CD8-positive, alpha-beta memory T cell (primary cell): Measurements from ENCODE around the gene EGLN1. TPM values are rescaled to one million over a fixed set of nuclear protein-coding genes. Genes with fewer than 3 reads are reported as not detected.
"Not testable (repeated sequence)": the region's sequence is repeated elsewhere in the genome, so short reads cannot be mapped to it uniquely, and the experiment has no call there.

Experiments
- CTCF ChIA-PET: fragments of 350-600 bp; sonication (Branson Sonifier 250); formaldehyde crosslinking; loops from one replicate; lab custom pipeline; 2021; ENCODE audit warnings: antibody characterized with exemption; lab: Charles Lee
- POLR2A ChIA-PET: fragments of 350-600 bp; sonication (Branson Sonifier 250); formaldehyde crosslinking; loops from one replicate; lab custom pipeline; 2021; ENCODE audit warnings: antibody characterized with exemption; lab: Charles Lee
- DNase-seq, 5 donors: peaks; one replicate each; pipeline versions ENCODE4 v3.0.0 to v3.0.0-alpha.2; 2020 to 2022; ENCODE audit warnings: mixed read lengths in 1 of 5
- H3K27ac ChIP-seq: one replicate; pipeline ENCODE4 v1.7.0; 2013; ENCODE audit warnings: low read depth, mild to moderate bottlenecking, low read length, moderate library complexity
- H3K27me3 ChIP-seq: 2 replicates; pipeline ENCODE4 v1.7.0; 2013; ENCODE audit warnings: low read length, mild to moderate bottlenecking; ENCODE audit not compliant: insufficient read depth, poor library complexity, severe bottlenecking
- H3K36me3 ChIP-seq: 2 replicates; pipeline ENCODE4 v1.7.0; 2013; ENCODE audit warnings: mild to moderate bottlenecking, low read length, moderate library complexity; ENCODE audit not compliant: insufficient read depth
- H3K4me1 ChIP-seq: 2 replicates; pipeline ENCODE4 v1.7.0; 2013; ENCODE audit warnings: mild to moderate bottlenecking, low read length, moderate library complexity; ENCODE audit not compliant: insufficient read depth
- H3K4me3 ChIP-seq: 2 replicates; pipeline ENCODE4 v1.7.0; 2013; ENCODE audit warnings: mild to moderate bottlenecking, low read length
- H3K9me3 ChIP-seq: 2 replicates; pipeline ENCODE4 v1.7.0; 2013; ENCODE audit warnings: mild to moderate bottlenecking, low read length
- H3K27ac Mint-ChIP-seq, 8 donors: one replicate each; pipeline ENCODE4 v1.8.0; 2020 to 2021; ENCODE audit warnings: mixed read lengths in 8 of 8, mild to moderate bottlenecking in 6 of 8, inconsistent platforms in 3 of 8, moderate library complexity in 3 of 8
- H3K27me3 Mint-ChIP-seq, 2 donors: one replicate each; pipeline ENCODE4 v1.8.0; 2020 to 2021; ENCODE audit warnings: mixed read lengths in 2 of 2, mild to moderate bottlenecking in 1 of 2, moderate library complexity in 1 of 2
- H3K36me3 Mint-ChIP-seq, 3 donors: one replicate each; pipeline ENCODE4 v1.8.0; 2020 to 2021; ENCODE audit warnings: mixed read lengths in 3 of 3, inconsistent platforms in 1 of 3, mild to moderate bottlenecking in 1 of 3
- H3K4me1 Mint-ChIP-seq, 3 donors: one replicate each; pipeline ENCODE4 v1.8.0; 2020 to 2021; ENCODE audit warnings: mixed read lengths in 3 of 3, inconsistent platforms in 1 of 3, mild to moderate bottlenecking in 1 of 3
- H3K4me3 Mint-ChIP-seq, 7 donors: one replicate each; pipeline ENCODE4 v1.8.0; 2020 to 2021; ENCODE audit warnings: mixed read lengths in 7 of 7, mild to moderate bottlenecking in 6 of 7, moderate library complexity in 4 of 7, inconsistent platforms in 2 of 7
- H3K9me3 Mint-ChIP-seq, 5 donors: one replicate each; pipeline ENCODE4 v1.8.0; 2020 to 2022; ENCODE audit warnings: mixed read lengths in 5 of 5, mild to moderate bottlenecking in 3 of 5, moderate library complexity in 2 of 5, inconsistent platforms in 1 of 5
- polyA plus RNA-seq: library from polyadenylated mRNA; unstranded; fragments of 300-500 nt; fragmentation: Illumina TruSeq; gene quantifications from one replicate; pipeline ENCODE4 v1.2.3, GENCODE V29; 2021
- total RNA-seq, 2 experiments: library from RNA; stranded (reverse); gene quantifications; one replicate each; pipeline ENCODE4 v1.2.3, GENCODE V29; 2021

EGLN1 gene
- total and polyA plus RNA-seq, 3 experiments from 2014 or later = 21.0 to 30.9 (median 24.2) TPM

DNA sequence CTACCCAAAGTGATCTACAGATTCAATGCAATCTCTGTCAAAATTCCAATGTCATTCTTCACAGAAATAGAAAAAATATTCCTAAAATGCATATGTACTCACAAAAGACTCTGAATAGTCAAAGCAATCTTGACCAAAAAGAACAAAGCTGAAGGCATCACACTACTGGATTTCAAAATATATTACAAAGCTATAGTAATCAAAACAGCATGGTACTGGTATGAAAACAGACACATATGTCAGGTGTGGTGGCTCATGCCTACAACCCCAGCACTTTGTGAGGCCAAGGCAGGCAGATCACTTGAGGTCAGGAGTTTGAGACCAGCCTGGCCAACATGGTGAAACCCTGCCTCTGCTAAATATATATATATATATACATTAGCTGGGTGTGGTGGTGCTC lies 35.9 kb upstream of the EGLN1 start:
- H3K27ac ChIP-seq, H3K27ac Mint-ChIP-seq, H3K36me3 Mint-ChIP-seq, POLR2A ChIA-PET, CTCF ChIA-PET, H3K4me3 Mint-ChIP-seq, H3K9me3 ChIP-seq, H3K4me3 ChIP-seq, DNase-seq, H3K36me3 ChIP-seq: not testable (repeated sequence)
- Mint-ChIP-seq H3K9me3 (peaks cover 4 to 14% (median 6%) of the 10 kb centered on the region in 5 donors), H3K4me1 (peaks cover 12 to 23% (median 12%) of the 10 kb centered on the region in 3 donors), H3K27me3 (peaks cover 41 to 52% of the 10 kb centered on the region in 2 donors)
- Histone ChIP-seq H3K27me3 (peaks cover 15% of the 10 kb centered on the region), H3K4me1 (peaks cover 11% of the 10 kb centered on the region)

GRCh38 chr1:231454133-231454532 lies 32.0 kb upstream of the EGLN1 start:
- H3K4me3 Mint-ChIP-seq, H3K36me3 ChIP-seq, H3K27me3 ChIP-seq, H3K27ac ChIP-seq, POLR2A ChIA-PET, H3K4me1 ChIP-seq, H3K36me3 Mint-ChIP-seq, H3K9me3 ChIP-seq, DNase-seq, H3K4me3 ChIP-seq, CTCF ChIA-PET, H3K4me1 Mint-ChIP-seq, H3K27ac Mint-ChIP-seq: not testable (repeated sequence)
- peaks cover 41 to 69% of the 10 kb centered on the region in 2 donors for H3K27me3 Mint-ChIP-seq
- peaks cover 4 to 14% (median 6%) of the 10 kb centered on the region in 5 donors for H3K9me3 Mint-ChIP-seq

GRCh38 chr1:231446138-231446537 lies 24.1 kb upstream of the EGLN1 start:
- Histone ChIP-seq H3K9me3 (no peaks in the 10 kb centered on the region), H3K4me3 (no peak overlapping the region), H3K27me3 (peaks cover 5% of the 10 kb centered on the region), H3K36me3 (no peaks in the 10 kb centered on the region), H3K27ac (no peak overlapping the region), H3K4me1 (no peaks in the 10 kb centered on the region)
- no peak overlapping the region for H3K27ac Mint-ChIP-seq
- no peak overlapping the region for H3K4me3 Mint-ChIP-seq
- no peak for DNase-seq
- H3K4me1 Mint-ChIP-seq = no peaks in the 10 kb centered on the region
- POLR2A ChIA-PET = no interaction called here
- H3K27me3 Mint-ChIP-seq = peaks cover 18 to 78% of the 10 kb centered on the region in 2 donors
- CTCF ChIA-PET = no interaction called here
- H3K9me3 Mint-ChIP-seq = peaks cover 7 to 17% (median 10%) of the 10 kb centered on the region in 5 donors
- peaks cover 0 to 28% (median 0%) of the 10 kb centered on the region in 3 donors for H3K36me3 Mint-ChIP-seq

- H3K4me3 Mint-ChIP-seq = no peak overlapping the region
- Histone ChIP-seq H3K9me3 (no peaks in the 10 kb centered on the region), H3K27me3 (peaks cover 8% of the 10 kb centered on the region), H3K27ac (no peak overlapping the region), H3K4me3 (no peak overlapping the region), H3K36me3 (no peaks in the 10 kb centered on the region), H3K4me1 (no peaks in the 10 kb centered on the region)
- H3K36me3 Mint-ChIP-seq = peaks cover 0 to 28% (median 0%) of the 10 kb centered on the region in 3 donors
- ChIA-PET POLR2A (no interaction called here), CTCF (no interaction called here)
- H3K9me3 Mint-ChIP-seq = peaks cover 7 to 17% (median 10%) of the 10 kb centered on the region in 5 donors
- H3K27ac Mint-ChIP-seq = no peak overlapping the region
- DNase-seq = no peak
- H3K4me1 Mint-ChIP-seq = no peaks in the 10 kb centered on the region
- H3K27me3 Mint-ChIP-seq = peaks cover 18 to 68% of the 10 kb centered on the region in 2 donors
These were observed 22.0 kb upstream of the EGLN1 start for GRCh38 chr1:231444059-231444458.

DNA sequence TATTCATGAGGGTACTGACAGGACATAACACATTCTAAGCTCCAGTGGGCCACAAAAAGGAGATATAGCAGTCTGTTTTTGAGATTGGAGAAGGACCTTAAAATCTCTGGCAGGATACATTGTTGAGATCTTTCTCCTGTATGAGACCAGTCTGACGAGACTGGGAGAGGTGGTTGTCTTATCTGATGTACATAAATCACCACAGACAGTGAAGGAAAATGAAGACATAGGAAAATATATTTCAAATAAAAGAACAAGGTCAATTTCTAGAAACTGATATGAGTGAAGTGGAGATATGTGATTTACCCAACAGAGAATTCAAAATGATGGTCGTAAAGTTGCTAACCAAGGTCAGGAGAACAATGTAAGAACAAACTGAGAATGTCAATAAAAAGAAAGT lies 21.3 kb upstream of the EGLN1 start:
- Histone ChIP-seq H3K4me3 (no peak overlapping the region), H3K36me3 (no peaks in the 10 kb centered on the region), H3K27ac (no peak overlapping the region), H3K27me3 (peaks cover 8% of the 10 kb centered on the region), H3K9me3 (no peaks in the 10 kb centered on the region), H3K4me1 (no peaks in the 10 kb centered on the region)
- ChIA-PET CTCF (no interaction called here), POLR2A (no interaction called here)
- Mint-ChIP-seq H3K27me3 (peaks cover 19 to 66% of the 10 kb centered on the region in 2 donors), H3K4me1 (no peaks in the 10 kb centered on the region), H3K27ac (no peak overlapping the region), H3K36me3 (peaks cover 0 to 24% (median 0%) of the 10 kb centered on the region in 3 donors), H3K4me3 (no peak overlapping the region), H3K9me3 (peaks cover 7 to 17% (median 10%) of the 10 kb centered on the region in 5 donors)
- no peak for DNase-seq

DNA sequence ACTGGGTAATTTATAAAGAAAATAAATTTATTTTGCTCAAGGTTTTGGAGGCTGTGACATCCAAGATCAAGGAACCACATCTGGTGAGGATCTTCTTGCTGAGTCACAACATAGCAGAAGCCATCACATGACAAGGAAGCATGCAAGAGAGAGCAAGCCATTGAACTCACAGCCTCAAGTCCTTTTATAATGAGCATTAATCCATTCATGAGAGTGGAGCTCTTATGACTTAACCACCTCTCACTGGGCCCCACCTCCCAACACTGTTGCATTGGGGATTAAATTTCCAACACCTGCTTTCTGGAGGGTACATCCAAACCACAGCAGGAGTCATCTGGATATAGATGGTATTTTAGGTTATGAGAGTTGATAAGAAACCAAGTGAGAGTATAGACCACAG lies 20.6 kb upstream of the EGLN1 start:
- POLR2A ChIA-PET = no interaction called here
- CTCF ChIA-PET = no interaction called here
- H3K27me3 Mint-ChIP-seq = peaks cover 18 to 68% of the 10 kb centered on the region in 2 donors

GRCh38 chr1:231432996-231433395 lies 10.9 kb upstream of the EGLN1 start:
- peaks cover 0 to 3% (median 0%) of the 10 kb centered on the region in 3 donors for H3K36me3 Mint-ChIP-seq
- ChIA-PET CTCF (interaction anchor here (0.9 kb wide), 1 partner anchor 11 kb away, joined by 3 read pairs; no protein-coding TSS in a partner anchor), POLR2A (no interaction called here)
- H3K27me3 Mint-ChIP-seq = peaks cover 30 to 56% of the 10 kb centered on the region in 2 donors
- H3K4me1 Mint-ChIP-seq = no peaks in the 10 kb centered on the region
- Histone ChIP-seq H3K4me1 (no peaks in the 10 kb centered on the region), H3K4me3 (no peak overlapping the region), H3K27me3 (no peaks in the 10 kb centered on the region), H3K36me3 (no peaks in the 10 kb centered on the region), H3K9me3 (no peaks in the 10 kb centered on the region), H3K27ac (no peak overlapping the region)
- no peak overlapping the region for H3K27ac Mint-ChIP-seq
- H3K4me3 Mint-ChIP-seq = no peak overlapping the region
- no peak for DNase-seq
- peaks cover 0 to 2% (median 0%) of the 10 kb centered on the region in 5 donors for H3K9me3 Mint-ChIP-seq

More for the DNA sequence above, 20.6 kb upstream of the EGLN1 start:
- Histone ChIP-seq H3K4me1 (no peaks in the 10 kb centered on the region), H3K4me3 (no peak overlapping the region), H3K27me3 (peaks cover 8% of the 10 kb centered on the region), H3K9me3 (no peaks in the 10 kb centered on the region), H3K36me3 (no peaks in the 10 kb centered on the region), H3K27ac (no peak overlapping the region)
- H3K27ac Mint-ChIP-seq = no peak overlapping the region
- H3K4me3 Mint-ChIP-seq = no peak overlapping the region
- DNase-seq = no peak
- H3K36me3 Mint-ChIP-seq = peaks cover 0 to 24% (median 0%) of the 10 kb centered on the region in 3 donors
- peaks cover 7 to 17% (median 10%) of the 10 kb centered on the region in 5 donors for H3K9me3 Mint-ChIP-seq
- no peaks in the 10 kb centered on the region for H3K4me1 Mint-ChIP-seq

GRCh38 chr1:231431665-231432415 lies 9.8 kb upstream of the EGLN1 start:
- H3K4me3 ChIP-seq = no peak overlapping the region
- H3K36me3 ChIP-seq = no peaks in the 10 kb centered on the region
- no peak for DNase-seq
- H3K27me3 ChIP-seq = no peaks in the 10 kb centered on the region
- H3K36me3 Mint-ChIP-seq = peaks cover 0 to 3% (median 0%) of the 10 kb centered on the region in 3 donors
- CTCF ChIA-PET = no interaction called here
- H3K9me3 ChIP-seq = no peaks in the 10 kb centered on the region
- peaks cover 26 to 51% of the 10 kb centered on the region in 2 donors for H3K27me3 Mint-ChIP-seq
- POLR2A ChIA-PET = no interaction called here
- H3K4me3 Mint-ChIP-seq = no peak overlapping the region
- no peaks in the 10 kb centered on the region for H3K4me1 Mint-ChIP-seq
- H3K27ac Mint-ChIP-seq = no peak overlapping the region
- H3K4me1 ChIP-seq = no peaks in the 10 kb centered on the region
- H3K27ac ChIP-seq = no peak overlapping the region
- peaks cover 0 to 2% (median 0%) of the 10 kb centered on the region in 5 donors for H3K9me3 Mint-ChIP-seq
